Measurements from ENCODE around the gene MLXIPL.
"Not testable (repeated sequence)": the region's sequence is repeated elsewhere in the genome, so short reads cannot be mapped to it uniquely, and the experiment has no call there.

Gene MLXIPL

GRCh38 chr7:73612598-73613269 lies 11.6 kb downstream of the MLXIPL start:
- no peak for DNase-seq

- DNase-seq: no peak
Observed at GRCh38 chr7:73611017-73611555, 13.2 kb downstream of the MLXIPL start.

- no peak for DNase-seq
Observed at GRCh38 chr7:73610105-73610504, 14.2 kb downstream of the MLXIPL start.

GRCh38 chr7:73607692-73607983 lies 16.7 kb downstream of the MLXIPL start:
- not testable (repeated sequence) for DNase-seq

GRCh38 chr7:73606801-73607691 lies 17.3 kb downstream of the MLXIPL start:
- peak; percentile 45 to 57 for DNase-seq

- DNase-seq: no peak
Observed at GRCh38 chr7:73605601-73606220, 18.6 kb downstream of the MLXIPL start.

- no peak for DNase-seq
Observed at GRCh38 chr7:73602721-73603651, 21.3 kb downstream of the MLXIPL start.

- DNase-seq: no peak
Observed at GRCh38 chr7:73599916-73600315, 24.4 kb downstream of the MLXIPL start.

- no peak for DNase-seq
Observed at GRCh38 chr7:73599151-73599882, 25.0 kb downstream of the MLXIPL start.

- no peak for DNase-seq
Observed at GRCh38 chr7:73597978-73598782, 26.1 kb downstream of the MLXIPL start.

GRCh38 chr7:73596191-73597065 lies 27.9 kb downstream of the MLXIPL start:
- DNase-seq: no peak

- no peak for DNase-seq
Observed at GRCh38 chr7:73595358-73595757, 29.0 kb downstream of the MLXIPL start.

- no peak for DNase-seq
Observed at GRCh38 chr7:73593207-73594045, 30.9 kb downstream of the MLXIPL start.

GRCh38 chr7:73586911-73587310 lies 37.4 kb downstream of the MLXIPL start:
- no peak for DNase-seq

- no peak for DNase-seq
Observed at GRCh38 chr7:73585196-73585595, 39.1 kb downstream of the MLXIPL start.

- DNase-seq: no peak
Observed at GRCh38 chr7:73582664-73583202, 41.6 kb downstream of the MLXIPL start.

GRCh38 chr7:73581006-73581405 lies 43.3 kb downstream of the MLXIPL start:
- not testable (repeated sequence) for DNase-seq

GRCh38 chr7:73578342-73579128 lies 45.8 kb downstream of the MLXIPL start, which contains the start of gene TBL2:
Gene TBL2 (minus strand): TSS chr7:73578579. CDS start chr7:73578549, 30 bp downstream.
- peak; percentile 94 to 98 for DNase-seq

All from NCI-H524 (cell line).